Liver (tissue), 9 donors: ENCODE results near the gene THUMPD1. TPM values are rescaled to one million over a fixed set of nuclear protein-coding genes. Genes with fewer than 3 reads are reported as not detected.

Experiments used
- DNase-seq: peaks from one replicate; pipeline ENCODE4 v3.0.0-alpha.2; 2017; ENCODE audit warnings: low spot score
- H3K27ac ChIP-seq, 2 donors: one replicate each; pipeline ENCODE4 v1.7.0; 2013; ENCODE audit warnings: inconsistent platforms in 2 of 2, low read length in 2 of 2, control low read depth in 1 of 2, low read depth in 1 of 2, mild to moderate bottlenecking in 1 of 2
- H3K27me3 ChIP-seq, 4 donors: one replicate each; pipeline versions ENCODE4 v1.6.1 to v1.7.0; 2013; ENCODE audit warnings: low read length in 3 of 4, inconsistent platforms in 1 of 4, mild to moderate bottlenecking in 1 of 4, moderate library complexity in 1 of 4; ENCODE audit not compliant: control insufficient read depth in 4 of 4, insufficient read depth in 4 of 4
- H3K36me3 ChIP-seq, 4 donors: one replicate each; pipeline versions ENCODE4 v1.6.1 to v1.7.0; 2013; ENCODE audit warnings: low read length in 3 of 4, mild to moderate bottlenecking in 3 of 4, low read depth in 1 of 4, moderate library complexity in 1 of 4; ENCODE audit not compliant: control insufficient read depth in 4 of 4, insufficient read depth in 3 of 4
- H3K4me1 ChIP-seq, 4 donors: one replicate each; pipeline versions ENCODE4 v1.6.1 to v1.7.0; 2013; ENCODE audit warnings: low read length in 3 of 4, mild to moderate bottlenecking in 3 of 4, moderate library complexity in 1 of 4; ENCODE audit not compliant: control insufficient read depth in 4 of 4, insufficient read depth in 4 of 4
- H3K4me3 ChIP-seq, 3 donors: one replicate each; pipeline versions ENCODE4 v1.6.1 to v1.7.0; 2013; ENCODE audit warnings: low read length in 3 of 3, control low read depth in 1 of 3, low read depth in 1 of 3, mild to moderate bottlenecking in 1 of 3
- H3K9ac ChIP-seq, 2 donors: one replicate each; pipeline ENCODE4 v1.7.0; 2013; ENCODE audit warnings: low read length in 2 of 2, mild to moderate bottlenecking in 2 of 2, moderate library complexity in 2 of 2, control low read depth in 1 of 2, low read depth in 1 of 2
- H3K9me3 ChIP-seq, 4 donors: one replicate each; pipeline versions ENCODE4 v1.6.1 to v1.7.0; 2013; ENCODE audit warnings: low read length in 3 of 4; ENCODE audit not compliant: control insufficient read depth in 4 of 4
- EGR1 ChIP-seq, 2 donors: IDR thresholded peaks; 2 replicates each; pipeline ENCODE4 v1.6.1; 2016 to 2018; ENCODE audit warnings: antibody characterized with exemption in 2 of 2, low read depth in 2 of 2
- FOXA1 ChIP-seq: IDR thresholded peaks from 2 replicates; pipeline ENCODE4 v1.6.1; 2016; ENCODE audit warnings: antibody characterized with exemption
- FOXA2 ChIP-seq: IDR thresholded peaks from 2 replicates; pipeline ENCODE4 v1.6.1; 2016; ENCODE audit warnings: antibody characterized with exemption
- GABPA ChIP-seq, 2 donors: IDR thresholded peaks in 1 of 2; conservative IDR thresholded peaks in 1 of 2; 2 replicates each; pipeline ENCODE4 v1.6.1; 2016; ENCODE audit warnings: antibody characterized with exemption in 2 of 2, mild to moderate bottlenecking in 1 of 2, moderate library complexity in 1 of 2
- HNF4A ChIP-seq, 2 donors: conservative IDR thresholded peaks; 2 replicates each; pipeline ENCODE4 v1.6.1; 2016; ENCODE audit warnings: antibody characterized with exemption in 2 of 2, mild to moderate bottlenecking in 2 of 2
- HNF4G ChIP-seq: IDR thresholded peaks from 2 replicates; pipeline ENCODE4 v1.6.1; 2016; ENCODE audit warnings: antibody characterized with exemption
- JUND ChIP-seq, 2 donors: IDR thresholded peaks; 2 replicates each; pipeline ENCODE4 v1.6.1; 2016; ENCODE audit warnings: antibody characterized with exemption in 2 of 2
- NR2F2 ChIP-seq: IDR thresholded peaks from 2 replicates; pipeline ENCODE4 v1.6.1; 2016; ENCODE audit warnings: antibody characterized with exemption
- RAD21 ChIP-seq, 2 donors: IDR thresholded peaks; 2 replicates each; pipeline ENCODE4 v1.6.1; 2016; ENCODE audit warnings: antibody characterized with exemption in 2 of 2, mild to moderate bottlenecking in 2 of 2
- RXRA ChIP-seq, 2 donors: IDR thresholded peaks; 2 replicates each; pipeline ENCODE4 v1.6.1; 2017 to 2018; ENCODE audit warnings: antibody characterized with exemption in 2 of 2, mild to moderate bottlenecking in 1 of 2
- SP1 ChIP-seq: IDR thresholded peaks from 2 replicates; pipeline ENCODE4 v1.6.1; 2018; ENCODE audit warnings: antibody characterized with exemption, mild to moderate bottlenecking
- TAF1 ChIP-seq: conservative IDR thresholded peaks from 2 replicates; pipeline ENCODE4 v1.6.1; 2016; ENCODE audit warnings: antibody characterized with exemption, mild to moderate bottlenecking
- YY1 ChIP-seq: IDR thresholded peaks from 2 replicates; pipeline ENCODE4 v1.6.1; 2016; ENCODE audit warnings: antibody characterized with exemption, mild to moderate bottlenecking
- WGBS: extraction: QIAGEN DNeasy Blood & Tissue Kit; methylation state at CpG from one replicate; pipeline ENCODE4 v1.1.7; 2013; 5-methylcytosine and 5-hydroxymethylcytosine counted together
- polyA plus RNA-seq, 2 donors: library from polyadenylated mRNA; stranded (reverse) in 1 of 2; unstranded in 1 of 2; fragments of 200-250 nt in 1 of 2; fragments of >200 nt in 1 of 2; fragmentation: Nextera tagmentation in 1 of 2; extraction: Ambion mirVana in 1 of 2; gene quantifications; one replicate each; pipeline versions ENCODE4 v1.2.1 to v1.2.3, GENCODE V29; 2013 to 2015
- total RNA-seq, 2 donors: library from RNA; depleted of rRNA; stranded (reverse); fragments of >200 nt; gene quantifications; one replicate each; pipeline ENCODE4 v1.2.3, GENCODE V29; 2014
- TF ChIP-seq, protein P1 (sequence below): IDR thresholded peaks from 2 replicates; pipeline ENCODE4 v1.6.1; 2016; ENCODE audit warnings: antibody characterized with exemption
- TF ChIP-seq, protein P2 (sequence below): fragments of 150-350 bp; IDR thresholded peaks from 2 replicates; pipeline ENCODE4 v1.5.1; 2017; ENCODE audit warnings: improper control_type of control experiment, low read depth, low read length; ENCODE audit not compliant: missing input control
- TF ChIP-seq, protein P3 (sequence below): IDR thresholded peaks from 2 replicates; pipeline ENCODE4 v1.6.1; 2016; ENCODE audit warnings: antibody characterized with exemption
- TF ChIP-seq, protein P4 (sequence below): IDR thresholded peaks from 2 replicates; pipeline ENCODE4 v1.6.1; 2016; ENCODE audit warnings: antibody characterized with exemption
- TF ChIP-seq, protein P5 (sequence below): IDR thresholded peaks from 2 replicates; pipeline ENCODE4 v1.6.1; 2016; ENCODE audit warnings: antibody characterized with exemption, mild to moderate bottlenecking
- donor health status: healthy.
- donor health status: healthy.
- donor health status: healthy.
- donor health status: healthy.
- donor health status: healthy.

Gene THUMPD1
- total and polyA plus RNA-seq, 4 donors: 10.1 to 42.8 (median 26.8) TPM

DNA sequence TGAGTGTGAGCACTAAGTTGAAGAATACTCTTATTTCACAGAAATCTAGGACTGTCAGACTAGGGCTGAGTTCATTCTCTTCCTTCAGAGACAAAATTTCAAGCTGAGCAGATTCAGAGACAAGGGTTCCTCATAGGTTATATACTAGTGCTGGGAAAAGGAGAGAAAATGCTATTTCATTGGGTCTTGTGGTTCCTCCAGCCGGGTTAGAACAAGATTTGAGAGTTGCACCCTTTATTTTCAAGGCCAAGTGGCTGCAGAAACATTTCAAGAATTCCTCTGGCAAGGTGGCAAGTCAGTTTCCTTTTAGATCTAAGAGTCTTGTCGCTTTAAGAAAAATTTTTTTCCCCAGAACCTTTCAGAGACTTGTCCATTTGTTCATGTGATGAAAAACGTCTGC lies 6.8 kb downstream of the THUMPD1 start:
- no peak for DNase-seq
- Histone ChIP-seq H3K36me3 (peaks cover 4 to 35% (median 32%) of the 10 kb centered on the region in 4 donors), H3K4me1 (peaks cover 0 to 2% (median 1%) of the 10 kb centered on the region in 4 donors), H3K27ac (no peak overlapping the region), H3K27me3 (no peaks in the 10 kb centered on the region), H3K9me3 (no peaks in the 10 kb centered on the region), H3K4me3 (no peak overlapping the region), H3K9ac (no peak overlapping the region)
- 78% methylated on average over 3 of the region's 3 CpGs for WGBS
- TF ChIP-seq, protein P1, sequence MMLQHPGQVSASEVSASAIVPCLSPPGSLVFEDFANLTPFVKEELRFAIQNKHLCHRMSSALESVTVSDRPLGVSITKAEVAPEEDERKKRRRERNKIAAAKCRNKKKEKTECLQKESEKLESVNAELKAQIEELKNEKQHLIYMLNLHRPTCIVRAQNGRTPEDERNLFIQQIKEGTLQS: no peak
- TF ChIP-seq TAF1 (no peak), SP1 (no peak), HNF4A (conservative IDR thresholded peaks at IDR 0.05) (no peak), HNF4G (no peak), FOXA2 (no peak), NR2F2 (no peak), FOXA1 (no peak), RXRA (IDR thresholded peaks at IDR 0.05) (no peak), EGR1 (IDR thresholded peaks at IDR 0.05; ENCODE audit: low read depth in 2 of 2) (no peak), YY1 (no peak), GABPA (IDR thresholded peaks at IDR 0.05 in 1 of 2, conservative IDR thresholded peaks at IDR 0.05 in 1 of 2) (no peak), RAD21 (IDR thresholded peaks at IDR 0.05) (no peak)
- TF ChIP-seq, protein P2, sequence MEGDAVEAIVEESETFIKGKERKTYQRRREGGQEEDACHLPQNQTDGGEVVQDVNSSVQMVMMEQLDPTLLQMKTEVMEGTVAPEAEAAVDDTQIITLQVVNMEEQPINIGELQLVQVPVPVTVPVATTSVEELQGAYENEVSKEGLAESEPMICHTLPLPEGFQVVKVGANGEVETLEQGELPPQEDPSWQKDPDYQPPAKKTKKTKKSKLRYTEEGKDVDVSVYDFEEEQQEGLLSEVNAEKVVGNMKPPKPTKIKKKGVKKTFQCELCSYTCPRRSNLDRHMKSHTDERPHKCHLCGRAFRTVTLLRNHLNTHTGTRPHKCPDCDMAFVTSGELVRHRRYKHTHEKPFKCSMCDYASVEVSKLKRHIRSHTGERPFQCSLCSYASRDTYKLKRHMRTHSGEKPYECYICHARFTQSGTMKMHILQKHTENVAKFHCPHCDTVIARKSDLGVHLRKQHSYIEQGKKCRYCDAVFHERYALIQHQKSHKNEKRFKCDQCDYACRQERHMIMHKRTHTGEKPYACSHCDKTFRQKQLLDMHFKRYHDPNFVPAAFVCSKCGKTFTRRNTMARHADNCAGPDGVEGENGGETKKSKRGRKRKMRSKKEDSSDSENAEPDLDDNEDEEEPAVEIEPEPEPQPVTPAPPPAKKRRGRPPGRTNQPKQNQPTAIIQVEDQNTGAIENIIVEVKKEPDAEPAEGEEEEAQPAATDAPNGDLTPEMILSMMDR: no peak
- TF ChIP-seq, protein P3, sequence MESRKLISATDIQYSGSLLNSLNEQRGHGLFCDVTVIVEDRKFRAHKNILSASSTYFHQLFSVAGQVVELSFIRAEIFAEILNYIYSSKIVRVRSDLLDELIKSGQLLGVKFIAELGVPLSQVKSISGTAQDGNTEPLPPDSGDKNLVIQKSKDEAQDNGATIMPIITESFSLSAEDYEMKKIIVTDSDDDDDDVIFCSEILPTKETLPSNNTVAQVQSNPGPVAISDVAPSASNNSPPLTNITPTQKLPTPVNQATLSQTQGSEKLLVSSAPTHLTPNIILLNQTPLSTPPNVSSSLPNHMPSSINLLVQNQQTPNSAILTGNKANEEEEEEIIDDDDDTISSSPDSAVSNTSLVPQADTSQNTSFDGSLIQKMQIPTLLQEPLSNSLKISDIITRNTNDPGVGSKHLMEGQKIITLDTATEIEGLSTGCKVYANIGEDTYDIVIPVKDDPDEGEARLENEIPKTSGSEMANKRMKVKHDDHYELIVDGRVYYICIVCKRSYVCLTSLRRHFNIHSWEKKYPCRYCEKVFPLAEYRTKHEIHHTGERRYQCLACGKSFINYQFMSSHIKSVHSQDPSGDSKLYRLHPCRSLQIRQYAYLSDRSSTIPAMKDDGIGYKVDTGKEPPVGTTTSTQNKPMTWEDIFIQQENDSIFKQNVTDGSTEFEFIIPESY: no peak

DNA sequence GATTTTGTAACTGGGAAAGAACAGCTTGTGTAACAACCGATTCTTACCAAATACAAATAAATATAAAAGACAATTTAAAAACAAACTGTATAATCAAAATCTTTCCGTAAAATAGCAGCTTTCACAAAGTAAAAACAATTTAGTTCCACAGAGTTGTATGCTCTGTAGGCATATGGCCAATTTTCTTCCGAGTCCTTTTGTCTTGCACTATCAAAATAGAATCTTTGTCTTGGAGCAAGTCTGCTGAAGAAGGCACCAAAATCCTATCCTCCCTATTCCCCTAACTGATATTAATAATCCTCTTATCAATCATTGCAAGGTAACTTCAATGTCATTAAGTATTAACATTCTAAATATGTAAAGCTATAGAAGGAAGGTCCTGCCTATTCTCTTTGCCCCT lies 7.6 kb downstream of the THUMPD1 start:
- DNase-seq: no peak
- 35% methylated on average over 3 of the region's 3 CpGs for WGBS
- Histone ChIP-seq H3K27me3 (no peaks in the 10 kb centered on the region), H3K36me3 (peaks cover 4 to 35% (median 32%) of the 10 kb centered on the region in 4 donors), H3K4me3 (no peak overlapping the region), H3K9me3 (no peaks in the 10 kb centered on the region), H3K9ac (no peak overlapping the region), H3K4me1 (peaks cover 0 to 2% (median 0%) of the 10 kb centered on the region in 4 donors), H3K27ac (peak overlapping the region in 1 of 2 donors; percentile 32)
- TF ChIP-seq NR2F2 (no peak), GABPA (IDR thresholded peaks at IDR 0.05 in 1 of 2, conservative IDR thresholded peaks at IDR 0.05 in 1 of 2) (no peak), FOXA1 (no peak), YY1 (no peak), RAD21 (IDR thresholded peaks at IDR 0.05) (no peak), RXRA (IDR thresholded peaks at IDR 0.05) (no peak), SP1 (no peak), HNF4G (no peak), EGR1 (IDR thresholded peaks at IDR 0.05; ENCODE audit: low read depth in 2 of 2) (no peak), FOXA2 (no peak), TAF1 (no peak), JUND (IDR thresholded peaks at IDR 0.05) (no peak)
- TF ChIP-seq, protein P4, sequence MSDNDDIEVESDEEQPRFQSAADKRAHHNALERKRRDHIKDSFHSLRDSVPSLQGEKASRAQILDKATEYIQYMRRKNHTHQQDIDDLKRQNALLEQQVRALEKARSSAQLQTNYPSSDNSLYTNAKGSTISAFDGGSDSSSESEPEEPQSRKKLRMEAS: no peak
- TF ChIP-seq, protein P5, sequence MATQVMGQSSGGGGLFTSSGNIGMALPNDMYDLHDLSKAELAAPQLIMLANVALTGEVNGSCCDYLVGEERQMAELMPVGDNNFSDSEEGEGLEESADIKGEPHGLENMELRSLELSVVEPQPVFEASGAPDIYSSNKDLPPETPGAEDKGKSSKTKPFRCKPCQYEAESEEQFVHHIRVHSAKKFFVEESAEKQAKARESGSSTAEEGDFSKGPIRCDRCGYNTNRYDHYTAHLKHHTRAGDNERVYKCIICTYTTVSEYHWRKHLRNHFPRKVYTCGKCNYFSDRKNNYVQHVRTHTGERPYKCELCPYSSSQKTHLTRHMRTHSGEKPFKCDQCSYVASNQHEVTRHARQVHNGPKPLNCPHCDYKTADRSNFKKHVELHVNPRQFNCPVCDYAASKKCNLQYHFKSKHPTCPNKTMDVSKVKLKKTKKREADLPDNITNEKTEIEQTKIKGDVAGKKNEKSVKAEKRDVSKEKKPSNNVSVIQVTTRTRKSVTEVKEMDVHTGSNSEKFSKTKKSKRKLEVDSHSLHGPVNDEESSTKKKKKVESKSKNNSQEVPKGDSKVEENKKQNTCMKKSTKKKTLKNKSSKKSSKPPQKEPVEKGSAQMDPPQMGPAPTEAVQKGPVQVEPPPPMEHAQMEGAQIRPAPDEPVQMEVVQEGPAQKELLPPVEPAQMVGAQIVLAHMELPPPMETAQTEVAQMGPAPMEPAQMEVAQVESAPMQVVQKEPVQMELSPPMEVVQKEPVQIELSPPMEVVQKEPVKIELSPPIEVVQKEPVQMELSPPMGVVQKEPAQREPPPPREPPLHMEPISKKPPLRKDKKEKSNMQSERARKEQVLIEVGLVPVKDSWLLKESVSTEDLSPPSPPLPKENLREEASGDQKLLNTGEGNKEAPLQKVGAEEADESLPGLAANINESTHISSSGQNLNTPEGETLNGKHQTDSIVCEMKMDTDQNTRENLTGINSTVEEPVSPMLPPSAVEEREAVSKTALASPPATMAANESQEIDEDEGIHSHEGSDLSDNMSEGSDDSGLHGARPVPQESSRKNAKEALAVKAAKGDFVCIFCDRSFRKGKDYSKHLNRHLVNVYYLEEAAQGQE: no peak
- TF ChIP-seq, protein P3: no peak
- TF ChIP-seq, protein P2: no peak
- TF ChIP-seq, protein P1: no peak
